Left colon (tissue), 2 donors: ENCODE measurements around the gene BEND5. TPM values are rescaled to one million over a fixed set of nuclear protein-coding genes. Genes with fewer than 3 reads are reported as not detected.
A peak's percentile ranks its signal among the peaks of the same experiment; 100 is the strongest.

Experiments used
- ATAC-seq: fragments of 200-7000 bp; cut with Tn5 transposase; one replicate; pipeline ENCODE4 v1.9.1; 2020; ENCODE audit warnings: mild to moderate bottlenecking, moderate library complexity
- DNase-seq, 2 donors: peaks; one replicate each; pipeline ENCODE4 v3.0.0-alpha.2; 2020
- intact Hi-C, 2 donors: fragments of 100-400 bp; cut with DNase I in 1 of 2; cut with micrococcal nuclease in 1 of 2; formaldehyde crosslinking; loops; one replicate each; pipeline versions ENCODE4 v1.11.2 to v1.14.0; 2022; cut with DNase I, micrococcal nuclease
- total RNA-seq, 2 donors: library from RNA; stranded (reverse); fragmentation: NEBNext Ultra II Directional; extraction: Animal tissue kit (Norgen Biotek cat#: 25700); gene quantifications; one replicate each; pipeline ENCODE4 v1.2.1, GENCODE V29; 2021
- donor health status: DM: no; HTN: no; CAD: no.
- donor health status: DM: yes; HTN: yes; CAD: no.

Gene BEND5
- total RNA-seq, 2 donors from 2014 or later = 0.61 to 2.4 TPM

GRCh38 chr1:48730164-48730910 lies 46.4 kb downstream of the BEND5 start:
- no peak for DNase-seq
- ATAC-seq = no peak
- intact Hi-C loops = no loop called here

- intact Hi-C loops = no loop called here
- DNase-seq (no peak), ATAC-seq (no peak)
These were observed 48.1 kb downstream of the BEND5 start for GRCh38 chr1:48728584-48728983.

GRCh38 chr1:48726557-48727215 lies 50.0 kb downstream of the BEND5 start:
- no peak for ATAC-seq
- intact Hi-C loops = no loop called here
- no peak for DNase-seq

- DNase-seq (no peak), ATAC-seq (no peak)
- intact Hi-C loops = no loop called here
These were observed 50.6 kb downstream of the BEND5 start for GRCh38 chr1:48726139-48726538.

- intact Hi-C loops = no loop called here
- DNase-seq (no peak), ATAC-seq (no peak)
These were observed 51.2 kb downstream of the BEND5 start for GRCh38 chr1:48725341-48726046.

GRCh38 chr1:48720929-48721328 lies 55.8 kb downstream of the BEND5 start:
- DNase-seq = no peak
- intact Hi-C loops = no loop called here
- no peak for ATAC-seq

GRCh38 chr1:48718705-48719104 lies 58.0 kb downstream of the BEND5 start:
- ATAC-seq (no peak), DNase-seq (no peak)
- intact Hi-C loops = no loop called here

GRCh38 chr1:48718116-48718630 lies 58.5 kb downstream of the BEND5 start:
- no peak for DNase-seq
- ATAC-seq = no peak
- intact Hi-C loops = no loop called here

- ATAC-seq (no peak), DNase-seq (no peak)
- intact Hi-C loops = no loop called here
These were observed 59.6 kb downstream of the BEND5 start for GRCh38 chr1:48717082-48717481.

GRCh38 chr1:48715921-48716320 lies 60.8 kb downstream of the BEND5 start:
- DNase-seq (no peak), ATAC-seq (no peak)
- intact Hi-C loops = no loop called here

- DNase-seq (no peak), ATAC-seq (no peak)
- intact Hi-C loops = no loop called here
These were observed 65.8 kb downstream of the BEND5 start for GRCh38 chr1:48710915-48711314.

- ATAC-seq (no peak), DNase-seq (no peak)
- intact Hi-C loops = no loop called here
These were observed 66.4 kb downstream of the BEND5 start for GRCh38 chr1:48710318-48710717.

GRCh38 chr1:48704736-48705135 lies 72.0 kb downstream of the BEND5 start:
- intact Hi-C loops = no loop called here
- ATAC-seq = no peak
- DNase-seq = no peak

GRCh38 chr1:48701445-48701844 lies 75.2 kb downstream of the BEND5 start:
- intact Hi-C loops = no loop called here
- DNase-seq (no peak), ATAC-seq (no peak)

GRCh38 chr1:48697066-48697707 lies 79.5 kb downstream of the BEND5 start:
- intact Hi-C loops = loop anchor here in 1 of 2 donors (10.0 kb wide), 1 partner anchor 118 kb away; no protein-coding TSS in a partner anchor
- peak in 1 of 2 donors; percentile 65 for DNase-seq
- ATAC-seq = peak; percentile 49

- ATAC-seq = no peak
- no peak for DNase-seq
- intact Hi-C loops = loop anchor here in 1 of 2 donors (10.0 kb wide), 1 partner anchor 120 kb away; no protein-coding TSS in a partner anchor
These were observed 81.5 kb downstream of the BEND5 start for GRCh38 chr1:48695161-48695560.

GRCh38 chr1:48693674-48694320 lies 82.9 kb downstream of the BEND5 start:
- peak; percentile 41 for ATAC-seq
- intact Hi-C loops = loop anchor here in 1 of 2 donors (10.0 kb wide), 1 partner anchor 121 kb away; no protein-coding TSS in a partner anchor
- DNase-seq = no peak

- ATAC-seq = no peak
- intact Hi-C loops = loop anchor here in 1 of 2 donors (10.0 kb wide), 1 partner anchor 122 kb away; no protein-coding TSS in a partner anchor
- DNase-seq = no peak
These were observed 83.5 kb downstream of the BEND5 start for GRCh38 chr1:48693180-48693579.
